ENCODE measurements around the gene THRB. TPM values are rescaled to one million over a fixed set of nuclear protein-coding genes. Genes with fewer than 3 reads are reported as not detected.

THRB gene
- total and polyA plus RNA-seq, 9 of the 15 experiments (the other 6 are each of a cell fraction or from before 2014, with no cell fraction given): 1.7 to 14.9 (median 6.9) TPM

- H3K27me3 ChIP-seq (ENCODE audit: control insufficient read depth in 2 of 2, insufficient read depth in 2 of 2, low read length in 2 of 2): no peaks in the 10 kb centered on the region; a peak in 2 of 5 replicates
- CTCF ChIA-PET (ENCODE audit: low intra/inter-chr PET ratio): interaction anchor here (1.5 to 2.4 kb wide), 2 partner anchors 169 to 615 kb away, joined by 7 to 11 read pairs; no protein-coding TSS in a partner anchor
- H3K27ac ChIP-seq (ENCODE audit: extremely low read depth, low read depth, low read length): no peak overlapping the region
- peak; percentile 78 for ATAC-seq
- no peak overlapping the region for H2AFZ ChIP-seq (ENCODE audit: low read depth, low read length)
- DNase-seq (ENCODE audit: extremely low read depth in 1 of 4, low spot score in 3 of 4): peak in 1 of 4 experiments; percentile 29
- POLR2A ChIA-PET: no interaction called here
- no peak overlapping the region for H3K4me2 ChIP-seq (ENCODE audit: insufficient read depth, low read length)
- no peaks in the 10 kb centered on the region for H4K20me1 ChIP-seq (replicated peaks; ENCODE audit: control insufficient read depth, insufficient read depth, low read length)
- H3K36me3 ChIP-seq (ENCODE audit: control insufficient read depth, insufficient read depth, low read length): no peaks in the 10 kb centered on the region
- no TSS peak for BruUV-seq (replicated peaks)
- no peak overlapping the region for H3K9ac ChIP-seq (ENCODE audit: insufficient read depth in 1 of 2, low read depth in 2 of 2, low read length in 2 of 2)
- no peaks in the 10 kb centered on the region for H3K9me1 ChIP-seq (ENCODE audit: control insufficient read depth, insufficient read depth, low read length)
- no peak for FAIRE-seq
- H3K4me3 ChIP-seq: no peak overlapping the region
- peaks cover 0 to 2% of the 10 kb centered on the region in 2 experiments; a peak in 1 of 5 replicates for H3K4me1 ChIP-seq (replicated peaks in 1 of 2; ENCODE audit: control insufficient read depth in 2 of 2, insufficient read depth in 2 of 2, low read length in 2 of 2)
- no peaks in the 10 kb centered on the region for H3K9me3 ChIP-seq (replicated peaks; ENCODE audit: control insufficient read depth, insufficient read depth, low read depth, low read length)
- WGBS (ENCODE audit: insufficient coverage, low coverage, missing lambda C conversion rate): 2% methylated on average over 2 of the region's 2 CpGs
- no peaks in the 10 kb centered on the region for H3K79me2 ChIP-seq (ENCODE audit: control insufficient read depth, insufficient read depth, low read length)
- in situ Hi-C loops (cut with MboI) (no loop called here), intact Hi-C loops (cut with micrococcal nuclease) (loop anchor here (1.0 kb wide), 1 partner anchor 169 kb away; no protein-coding TSS in a partner anchor)
- TF ChIP-seq KLF10 (CRISPR knock-in tag; IDR thresholded peaks at IDR 0.05) (no peak), ESRRB (CRISPR knock-in tag; IDR thresholded peaks at IDR 0.05; ENCODE audit: borderline replicate concordance) (no peak), NCOA6 (IDR thresholded peaks at IDR 0.05) (no peak), RAD21 (CRISPR knock-in tag; conservative IDR thresholded peaks at IDR 0.05 in 1 of 2, IDR thresholded peaks at IDR 0.05 in 1 of 2) (peak; percentile 50 to 78), NBN (IDR thresholded peaks at IDR 0.05; ENCODE audit: low read depth) (no peak), SAP30 (IDR thresholded peaks at IDR 0.05; ENCODE audit: borderline replicate concordance, insufficient read depth, low read depth, low read length, poor library complexity, severe bottlenecking) (no peak), ZNF282 (CRISPR knock-in tag; IDR thresholded peaks at IDR 0.05) (no peak), ATF1 (CRISPR knock-in tag; IDR thresholded peaks at IDR 0.05) (no peak), ATF1 (tag; IDR thresholded peaks at IDR 0.05) (no peak), REST (IDR thresholded peaks at IDR 0.05; ENCODE audit: borderline replicate concordance) (peak; percentile 68; the same call in 1 of the 2 replicates), REST (CRISPR knock-in tag; IDR thresholded peaks at IDR 0.05; ENCODE audit: low read depth) (no peak), SMC3 (conservative IDR thresholded peaks at IDR 0.05; ENCODE audit: insufficient read depth, low read depth, low read length) (0 out of 2 replicates have a peak, but pooled peaks have one; percentile 46), ARID2 (IDR thresholded peaks at IDR 0.05) (0 out of 2 replicates have a peak, but pooled peaks have one; percentile 24)
- TF ChIP-seq, protein P1, sequence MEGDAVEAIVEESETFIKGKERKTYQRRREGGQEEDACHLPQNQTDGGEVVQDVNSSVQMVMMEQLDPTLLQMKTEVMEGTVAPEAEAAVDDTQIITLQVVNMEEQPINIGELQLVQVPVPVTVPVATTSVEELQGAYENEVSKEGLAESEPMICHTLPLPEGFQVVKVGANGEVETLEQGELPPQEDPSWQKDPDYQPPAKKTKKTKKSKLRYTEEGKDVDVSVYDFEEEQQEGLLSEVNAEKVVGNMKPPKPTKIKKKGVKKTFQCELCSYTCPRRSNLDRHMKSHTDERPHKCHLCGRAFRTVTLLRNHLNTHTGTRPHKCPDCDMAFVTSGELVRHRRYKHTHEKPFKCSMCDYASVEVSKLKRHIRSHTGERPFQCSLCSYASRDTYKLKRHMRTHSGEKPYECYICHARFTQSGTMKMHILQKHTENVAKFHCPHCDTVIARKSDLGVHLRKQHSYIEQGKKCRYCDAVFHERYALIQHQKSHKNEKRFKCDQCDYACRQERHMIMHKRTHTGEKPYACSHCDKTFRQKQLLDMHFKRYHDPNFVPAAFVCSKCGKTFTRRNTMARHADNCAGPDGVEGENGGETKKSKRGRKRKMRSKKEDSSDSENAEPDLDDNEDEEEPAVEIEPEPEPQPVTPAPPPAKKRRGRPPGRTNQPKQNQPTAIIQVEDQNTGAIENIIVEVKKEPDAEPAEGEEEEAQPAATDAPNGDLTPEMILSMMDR (IDR thresholded peaks at IDR 0.05 in 2 of 3, conservative IDR thresholded peaks at IDR 0.05 in 1 of 3; ENCODE audit: insufficient read depth in 2 of 3, low read depth in 1 of 3, low read length in 3 of 3): peak; percentile 49 to 74 (median 57); a peak in 4 of 6 replicates
These were observed 425.6 kb downstream of the THRB start for GRCh38 chr3:24069045-24069444.

Data from K562 (cell line).